ENCODE data around the gene JAM2. TPM values are rescaled to one million over a fixed set of nuclear protein-coding genes. Genes with fewer than 3 reads are reported as not detected.

JAM2 gene
- total RNA-seq, 1 experiment from 2014 or later: 0.20 TPM

GRCh38 chr21:25744854-25745253 lies 105.8 kb downstream of the JAM2 start:
- Histone ChIP-seq H3K9me3 (no peaks in the 10 kb centered on the region), H3K36me3 (ENCODE audit: control insufficient read depth, insufficient read depth, low read length) (no peaks in the 10 kb centered on the region; the same call in 1 of the 2 replicates), H3K27me3 (replicated peaks; ENCODE audit: control insufficient read depth, insufficient read depth, low read length) (no peaks in the 10 kb centered on the region), H3K4me3 (ENCODE audit: low read depth, low read length) (no peak overlapping the region), H3K4me1 (no peaks in the 10 kb centered on the region)
- POLR2A ChIA-PET: no interaction called here
- Mint-ChIP-seq H3K4me1 (ENCODE audit: low read depth, unreplicated experiment) (peaks cover 5% of the 10 kb centered on the region), H3K27me3 (ENCODE audit: insufficient read depth, unreplicated experiment) (no peaks in the 10 kb centered on the region), H3K9me3 (ENCODE audit: unreplicated experiment) (no peaks in the 10 kb centered on the region), H3K27ac (ENCODE audit: unreplicated experiment) (no peak overlapping the region), H3K4me3 (ENCODE audit: unreplicated experiment) (no peak overlapping the region), H3K36me3 (ENCODE audit: insufficient read depth, unreplicated experiment) (peaks cover 7% of the 10 kb centered on the region)
- intact Hi-C loops (cut with micrococcal nuclease; ENCODE audit: unreplicated experiment): no loop called here
- no peak for DNase-seq
- CTCF ChIA-PET: no interaction called here
- no peak for TF ChIP-seq CTCF (IDR thresholded peaks at IDR 0.05; ENCODE audit: insufficient read depth in 1 of 2, low read depth in 1 of 2, low read length in 1 of 2, severe bottlenecking in 1 of 2, unreplicated experiment in 1 of 2)
- BruUV-seq (replicated peaks): no TSS peak

- H3K9me3 ChIP-seq: no peaks in the 10 kb centered on the region
- no peak for TF ChIP-seq CTCF (IDR thresholded peaks at IDR 0.05; ENCODE audit: insufficient read depth in 1 of 2, low read depth in 1 of 2, low read length in 1 of 2, severe bottlenecking in 1 of 2, unreplicated experiment in 1 of 2)
- ChIA-PET POLR2A (interaction anchor here (0.5 kb wide), 1 partner anchor 248 kb away, joined by 5 read pairs; no protein-coding TSS in a partner anchor), CTCF (no interaction called here)
- no peak overlapping the region for H3K27ac Mint-ChIP-seq (ENCODE audit: unreplicated experiment)
- no peaks in the 10 kb centered on the region for H3K4me1 ChIP-seq
- H3K4me3 Mint-ChIP-seq (ENCODE audit: unreplicated experiment): no peak overlapping the region
- no peaks in the 10 kb centered on the region for H3K9me3 Mint-ChIP-seq (ENCODE audit: unreplicated experiment)
- H3K27me3 ChIP-seq (replicated peaks; ENCODE audit: control insufficient read depth, insufficient read depth, low read length): no peaks in the 10 kb centered on the region
- peaks cover 18% of the 10 kb centered on the region for H3K36me3 Mint-ChIP-seq (ENCODE audit: insufficient read depth, unreplicated experiment)
- no peak overlapping the region for H3K4me3 ChIP-seq (ENCODE audit: low read depth, low read length)
- no TSS peak for BruUV-seq (replicated peaks)
- intact Hi-C loops (cut with micrococcal nuclease; ENCODE audit: unreplicated experiment): no loop called here
- DNase-seq: no peak
- no peaks in the 10 kb centered on the region for H3K4me1 Mint-ChIP-seq (ENCODE audit: low read depth, unreplicated experiment)
- H3K27me3 Mint-ChIP-seq (ENCODE audit: insufficient read depth, unreplicated experiment): no peaks in the 10 kb centered on the region
- no peaks in the 10 kb centered on the region; the same call in 1 of the 2 replicates for H3K36me3 ChIP-seq (ENCODE audit: control insufficient read depth, insufficient read depth, low read length)
Measured at GRCh38 chr21:25750085-25750484, 111.0 kb downstream of the JAM2 start.

- Mint-ChIP-seq H3K4me3 (ENCODE audit: unreplicated experiment) (no peak overlapping the region), H3K27ac (ENCODE audit: unreplicated experiment) (no peak overlapping the region)
Measured at GRCh38 chr21:25752416-25752815, 113.4 kb downstream of the JAM2 start.

More at GRCh38 chr21:25752416-25752815, 113.4 kb downstream of the JAM2 start:
- POLR2A ChIA-PET: no interaction called here
- no peaks in the 10 kb centered on the region for H3K9me3 Mint-ChIP-seq (ENCODE audit: unreplicated experiment)
- DNase-seq: no peak
- no peaks in the 10 kb centered on the region for H3K9me3 ChIP-seq
- H3K27me3 ChIP-seq (replicated peaks; ENCODE audit: control insufficient read depth, insufficient read depth, low read length): no peaks in the 10 kb centered on the region
- no peaks in the 10 kb centered on the region for H3K27me3 Mint-ChIP-seq (ENCODE audit: insufficient read depth, unreplicated experiment)
- no peak overlapping the region for H3K4me3 ChIP-seq (ENCODE audit: low read depth, low read length)
- no peaks in the 10 kb centered on the region for H3K4me1 Mint-ChIP-seq (ENCODE audit: low read depth, unreplicated experiment)
- no peaks in the 10 kb centered on the region for H3K4me1 ChIP-seq
- intact Hi-C loops (cut with micrococcal nuclease; ENCODE audit: unreplicated experiment): no loop called here
- CTCF ChIA-PET: no interaction called here
- no TSS peak for BruUV-seq (replicated peaks)
- H3K36me3 ChIP-seq (ENCODE audit: control insufficient read depth, insufficient read depth, low read length): no peaks in the 10 kb centered on the region; the same call in 1 of the 2 replicates
- peaks cover 26% of the 10 kb centered on the region for H3K36me3 Mint-ChIP-seq (ENCODE audit: insufficient read depth, unreplicated experiment)
- no peak for TF ChIP-seq CTCF (IDR thresholded peaks at IDR 0.05; ENCODE audit: insufficient read depth in 1 of 2, low read depth in 1 of 2, low read length in 1 of 2, severe bottlenecking in 1 of 2, unreplicated experiment in 1 of 2)
